Natural killer cell (primary cell): ENCODE results near the gene CES2. TPM values are rescaled to one million over a fixed set of nuclear protein-coding genes. Genes with fewer than 3 reads are reported as not detected.

Experiments used
- ATAC-seq, 3 donors: fragments of 150-1000 bp in 2 of 3; fragments of 200-7000 bp in 1 of 3; cut with Tn5 transposase; 1 replicate in 1 of 3; 2 replicates in 2 of 3; pipeline ENCODE4 v1.10.0; 2021; ENCODE audit warnings: mild to moderate bottlenecking in 2 of 3, moderate library complexity in 2 of 3
- DNase-seq, 2 donors: peaks; one replicate each; pipeline versions ENCODE4 v3.0.0 to v3.0.0-alpha.2; 2013 to 2021; ENCODE audit warnings: mixed read lengths in 1 of 2
- H3K27ac ChIP-seq: one replicate; pipeline ENCODE4 v1.5.1; 2013; ENCODE audit warnings: mild to moderate bottlenecking, low read length
- H3K27me3 ChIP-seq: one replicate; pipeline ENCODE4 v1.6.1; 2013; ENCODE audit warnings: low read length; ENCODE audit not compliant: control insufficient read depth, insufficient read depth
- H3K36me3 ChIP-seq: one replicate; pipeline ENCODE4 v1.6.1; 2013; ENCODE audit warnings: low read length; ENCODE audit not compliant: control insufficient read depth, insufficient read depth
- H3K4me1 ChIP-seq: one replicate; pipeline ENCODE4 v1.6.1; 2013; ENCODE audit warnings: low read length; ENCODE audit not compliant: control insufficient read depth, insufficient read depth
- H3K4me3 ChIP-seq: one replicate; pipeline ENCODE4 v1.5.1; 2013; ENCODE audit warnings: low read length
- H3K9me3 ChIP-seq: one replicate; pipeline ENCODE4 v1.6.1; 2013; ENCODE audit warnings: low read length; ENCODE audit not compliant: control insufficient read depth, insufficient read depth
- H3K27ac Mint-ChIP-seq, 2 donors: one replicate each; pipeline ENCODE4 v1.8.0; 2022; ENCODE audit warnings: mild to moderate bottlenecking in 2 of 2, mixed read lengths in 2 of 2, moderate library complexity in 1 of 2
- H3K27me3 Mint-ChIP-seq, 2 donors: one replicate each; pipeline ENCODE4 v1.8.0; 2022; ENCODE audit warnings: low read depth in 2 of 2, mixed read lengths in 2 of 2
- H3K36me3 Mint-ChIP-seq: one replicate; pipeline ENCODE4 v1.8.0; 2022; ENCODE audit warnings: mixed read lengths
- H3K4me1 Mint-ChIP-seq, 2 donors: one replicate each; pipeline ENCODE4 v1.8.0; 2022; ENCODE audit warnings: mixed read lengths in 2 of 2
- H3K4me3 Mint-ChIP-seq: one replicate; pipeline ENCODE4 v1.8.0; 2022; ENCODE audit warnings: mild to moderate bottlenecking, moderate library complexity, mixed read lengths
- H3K9me3 Mint-ChIP-seq, 2 donors: one replicate each; pipeline ENCODE4 v1.8.0; 2022; ENCODE audit warnings: mixed read lengths in 2 of 2
- CTCF ChIP-seq: fragments of 200-600 bp; IDR thresholded peaks from one replicate; pipeline ENCODE4 v1.8.0; 2022; ENCODE audit warnings: antibody characterized with exemption
- WGBS: methylation state at CpG from one replicate; pipeline ENCODE4 v1.1.7; 2013; ENCODE audit warnings: missing lambda C conversion rate; ENCODE audit not compliant: insufficient coverage; 5-methylcytosine and 5-hydroxymethylcytosine counted together
- intact Hi-C: fragments of 100-400 bp; cut with micrococcal nuclease; formaldehyde crosslinking; loops from one replicate; pipeline ENCODE4 v1.14.2; 2022
- total RNA-seq, 4 donors: library from RNA; stranded (reverse); fragments of 120-200 nt in 1 of 4; gene quantifications; one replicate each; pipeline versions ENCODE4 v1.2.3 to v1.2.4, GENCODE V29; 2013 to 2022

The CES2 gene
- total RNA-seq, 3 donors from 2014 or later (not counting 1 experiment from before 2014, with no cell fraction given) = 26.9 to 33.6 (median 33.1) TPM

DNA sequence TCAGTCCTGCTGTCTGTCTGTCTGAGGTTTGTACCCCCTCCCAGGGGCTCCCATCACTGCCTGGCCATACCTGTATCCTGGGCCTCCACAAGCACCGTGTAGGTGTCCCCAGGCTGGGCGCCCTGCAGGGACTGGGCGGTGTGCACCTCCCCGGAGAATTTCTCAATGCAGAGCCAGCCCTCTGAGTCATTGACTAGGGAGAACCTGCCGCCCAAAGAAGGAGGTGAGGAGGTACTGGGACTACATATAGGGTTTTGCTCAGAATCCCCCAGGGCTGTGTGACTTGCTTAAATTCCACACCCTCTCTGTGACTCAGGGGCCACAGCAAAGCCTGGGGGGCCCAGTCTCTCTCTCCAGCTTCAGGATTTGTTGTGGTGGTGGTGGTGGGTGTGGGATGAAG lies 24.2 kb upstream of the CES2 start:
- no peak for TF ChIP-seq CTCF
- Histone ChIP-seq H3K9me3 (no peaks in the 10 kb centered on the region), H3K27ac (no peak overlapping the region), H3K4me1 (no peaks in the 10 kb centered on the region), H3K27me3 (no peaks in the 10 kb centered on the region), H3K36me3 (no peaks in the 10 kb centered on the region), H3K4me3 (no peak overlapping the region)
- Mint-ChIP-seq H3K4me1 (peaks cover 0 to 4% of the 10 kb centered on the region in 2 donors), H3K27me3 (peaks cover 0 to 3% of the 10 kb centered on the region in 2 donors), H3K36me3 (no peaks in the 10 kb centered on the region), H3K9me3 (no peaks in the 10 kb centered on the region), H3K27ac (no peak overlapping the region), H3K4me3 (no peak overlapping the region)
- intact Hi-C loops = no loop called here
- DNase-seq = no peak
- ATAC-seq = no peak
- 88% methylated on average over 5 of the region's 5 CpGs for WGBS

DNA sequence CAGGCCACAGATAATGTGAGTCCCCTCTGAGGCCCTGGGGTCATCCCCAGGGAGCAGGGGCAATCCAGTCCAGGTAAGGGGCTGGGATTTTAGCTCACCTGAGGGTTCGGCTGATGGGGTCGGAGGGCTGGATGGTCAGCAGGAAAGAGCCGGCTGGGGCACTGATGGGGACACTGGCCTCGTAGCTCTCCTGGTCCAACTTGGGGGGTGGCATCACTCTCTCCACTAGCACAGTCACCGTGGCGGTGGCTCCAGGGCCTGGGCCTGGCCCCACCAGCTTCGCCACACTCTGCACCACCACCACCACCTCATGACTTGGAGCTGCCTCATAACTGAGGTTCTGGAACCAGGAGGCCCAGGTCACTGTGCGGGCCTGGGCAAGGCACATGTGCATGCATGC lies 23.5 kb upstream of the CES2 start:
- Histone ChIP-seq H3K36me3 (no peaks in the 10 kb centered on the region), H3K4me1 (no peaks in the 10 kb centered on the region), H3K27ac (no peak overlapping the region), H3K4me3 (no peak overlapping the region), H3K9me3 (no peaks in the 10 kb centered on the region), H3K27me3 (no peaks in the 10 kb centered on the region)
- no peaks in the 10 kb centered on the region for H3K9me3 Mint-ChIP-seq
- H3K36me3 Mint-ChIP-seq = no peaks in the 10 kb centered on the region
- DNase-seq (no peak), ATAC-seq (no peak)
- WGBS = 92% methylated on average over 8 of the region's 8 CpGs
- H3K4me1 Mint-ChIP-seq = no peaks in the 10 kb centered on the region
- intact Hi-C loops = no loop called here
- H3K27ac Mint-ChIP-seq = no peak overlapping the region
- no peak overlapping the region for H3K4me3 Mint-ChIP-seq
- no peak for TF ChIP-seq CTCF
- H3K27me3 Mint-ChIP-seq = peaks cover 0 to 3% of the 10 kb centered on the region in 2 donors

DNA sequence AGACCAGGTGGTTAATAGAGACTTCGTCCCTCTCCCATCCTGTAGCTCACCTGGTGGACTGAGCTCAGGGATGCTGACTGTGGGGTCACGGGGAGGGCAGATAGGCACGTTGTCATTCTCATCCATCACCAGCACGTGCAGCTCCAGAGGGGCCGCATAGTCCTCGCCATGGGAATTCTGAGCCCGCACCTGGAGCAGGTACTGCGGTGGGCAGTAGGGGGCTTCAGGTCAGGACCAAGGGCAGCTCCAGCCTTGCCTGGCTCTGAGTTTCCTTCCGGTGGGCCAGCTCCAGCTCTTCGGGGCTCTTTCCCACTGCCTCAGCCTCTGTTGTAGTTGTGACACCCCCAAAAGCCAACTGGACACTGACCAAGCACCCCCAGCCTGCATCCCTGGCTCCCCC lies 22.2 kb upstream of the CES2 start:
- 54% methylated on average over 10 of the region's 10 CpGs for WGBS
- Histone ChIP-seq H3K4me3 (no peak overlapping the region), H3K27me3 (no peaks in the 10 kb centered on the region), H3K4me1 (no peaks in the 10 kb centered on the region), H3K9me3 (no peaks in the 10 kb centered on the region), H3K27ac (no peak overlapping the region), H3K36me3 (no peaks in the 10 kb centered on the region)
- no peak for TF ChIP-seq CTCF
- intact Hi-C loops = no loop called here
- Mint-ChIP-seq H3K27ac (no peak overlapping the region), H3K4me1 (no peaks in the 10 kb centered on the region), H3K27me3 (peaks cover 0 to 3% of the 10 kb centered on the region in 2 donors), H3K9me3 (no peaks in the 10 kb centered on the region), H3K36me3 (no peaks in the 10 kb centered on the region), H3K4me3 (no peak overlapping the region)
- ATAC-seq (no peak), DNase-seq (no peak)

- intact Hi-C loops = no loop called here
- no peaks in the 10 kb centered on the region for H3K27me3 ChIP-seq
- H3K9me3 ChIP-seq = no peaks in the 10 kb centered on the region
- no peak overlapping the region for H3K27ac ChIP-seq
- ATAC-seq = no peak
- TF ChIP-seq CTCF = no peak
- H3K4me1 ChIP-seq = no peaks in the 10 kb centered on the region
- peaks cover 0 to 3% of the 10 kb centered on the region in 2 donors for H3K27me3 Mint-ChIP-seq
- 80% methylated on average over 4 of the region's 4 CpGs for WGBS
- H3K36me3 Mint-ChIP-seq = no peaks in the 10 kb centered on the region
- H3K4me3 Mint-ChIP-seq = no peak overlapping the region
- no peak for DNase-seq
- H3K9me3 Mint-ChIP-seq = no peaks in the 10 kb centered on the region
- H3K4me3 ChIP-seq = no peak overlapping the region
- H3K36me3 ChIP-seq = no peaks in the 10 kb centered on the region
- H3K4me1 Mint-ChIP-seq = no peaks in the 10 kb centered on the region
- no peak overlapping the region for H3K27ac Mint-ChIP-seq
Observed at GRCh38 chr16:66913711-66914110, 21.6 kb upstream of the CES2 start.
